ENCODE data around the gene CIAO1. TPM values are rescaled to one million over a fixed set of nuclear protein-coding genes. Genes with fewer than 3 reads are reported as not detected.
A peak's percentile ranks its signal among the peaks of the same experiment; 100 is the strongest.
"Not testable (repeated sequence)": the region's sequence is repeated elsewhere in the genome, so short reads cannot be mapped to it uniquely, and the experiment has no call there.

CIAO1 gene
- total RNA-seq, 1 donor from 2014 or later = 96.7 TPM

DNA sequence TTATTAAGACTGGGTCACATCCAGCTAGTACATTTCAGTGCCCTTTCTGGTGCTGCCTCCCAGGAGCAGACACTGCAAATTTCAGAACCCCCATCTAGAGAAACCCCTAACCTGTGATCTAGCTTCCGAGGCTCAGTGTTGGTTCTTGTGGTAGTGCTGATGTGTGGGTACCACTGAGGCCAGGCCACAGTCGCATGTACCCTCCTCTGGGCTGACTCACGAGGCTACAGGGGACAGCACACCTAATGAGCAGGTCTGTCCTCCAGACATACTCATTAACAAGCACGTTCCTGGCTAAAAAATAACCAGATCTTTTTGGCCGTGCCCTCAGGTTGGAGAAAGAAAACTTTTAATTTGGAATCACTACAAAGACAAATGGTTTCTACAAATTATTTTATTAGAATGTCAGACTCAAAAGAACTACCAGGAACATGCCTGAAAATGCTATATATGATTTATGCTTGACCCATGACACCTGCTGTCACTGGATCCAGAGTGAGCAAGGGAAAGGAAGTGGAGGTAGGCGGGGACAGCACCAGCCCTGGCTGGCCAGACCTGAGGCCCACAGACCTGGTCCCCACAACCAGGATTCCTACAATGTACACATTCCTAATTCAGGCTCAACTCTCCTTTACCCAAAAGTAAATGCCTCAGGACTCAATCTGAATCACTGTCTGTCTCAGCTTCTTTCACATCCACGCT lies 8.5 kb downstream of the CIAO1 start:
- no peak for DNase-seq (ENCODE audit: low read depth, low spot score)

GRCh38 chr2:96276787-96277499 lies 10.9 kb downstream of the CIAO1 start:
- no peak for DNase-seq (ENCODE audit: low read depth, low spot score)

GRCh38 chr2:96287273-96287856 lies 21.3 kb downstream of the CIAO1 start:
- DNase-seq (ENCODE audit: low read depth, low spot score) = no peak

DNA sequence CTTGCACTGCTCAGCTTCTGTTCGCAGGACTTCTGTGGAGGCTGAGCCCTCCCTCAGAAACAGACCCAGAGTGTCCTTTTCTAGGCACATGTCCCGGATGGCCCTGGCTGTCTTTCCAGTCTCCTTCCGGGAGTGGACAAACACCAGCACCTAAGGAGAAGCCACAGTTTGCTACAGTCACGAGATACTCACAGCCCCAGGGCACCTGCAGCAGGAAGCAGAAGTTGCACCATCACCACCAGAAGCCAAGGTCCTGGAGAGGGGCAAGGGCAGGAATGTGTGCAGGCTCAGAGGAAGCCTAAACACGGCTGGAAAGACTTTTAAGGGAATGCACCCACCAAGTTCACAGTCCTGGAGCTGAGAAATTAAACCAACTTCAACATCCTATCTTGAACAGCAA lies 25.7 kb downstream of the CIAO1 start:
- DNase-seq (ENCODE audit: low read depth, low spot score) = no peak

- not testable (repeated sequence) for DNase-seq (ENCODE audit: low read depth, low spot score)
Measured at GRCh38 chr2:96294271-96294670, 28.2 kb downstream of the CIAO1 start.

GRCh38 chr2:96296925-96297324 lies 30.9 kb downstream of the CIAO1 start:
- DNase-seq (ENCODE audit: low read depth, low spot score) = no peak

DNA sequence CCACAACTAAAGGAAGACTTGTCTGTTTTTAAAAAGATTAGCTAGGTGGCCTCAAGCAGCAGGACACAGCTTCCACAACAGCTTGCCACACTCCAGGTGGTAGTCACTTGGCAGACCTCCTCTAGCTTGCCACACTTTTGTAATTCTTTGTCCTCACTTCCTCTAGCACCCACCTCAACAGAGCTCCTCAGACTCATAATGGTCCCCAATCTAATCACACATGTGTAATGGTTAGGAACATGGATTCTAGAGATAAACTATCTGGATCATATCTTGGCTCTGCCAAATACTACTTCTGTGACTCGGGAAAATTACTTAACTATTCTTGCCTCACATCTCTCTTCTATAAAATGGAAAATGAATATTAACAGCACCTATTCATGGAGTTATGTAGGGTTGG lies 35.8 kb downstream of the CIAO1 start:
- DNase-seq (ENCODE audit: low read depth, low spot score) = no peak

GRCh38 chr2:96304606-96305005 lies 38.6 kb downstream of the CIAO1 start:
- no peak for DNase-seq (ENCODE audit: low read depth, low spot score)

DNA sequence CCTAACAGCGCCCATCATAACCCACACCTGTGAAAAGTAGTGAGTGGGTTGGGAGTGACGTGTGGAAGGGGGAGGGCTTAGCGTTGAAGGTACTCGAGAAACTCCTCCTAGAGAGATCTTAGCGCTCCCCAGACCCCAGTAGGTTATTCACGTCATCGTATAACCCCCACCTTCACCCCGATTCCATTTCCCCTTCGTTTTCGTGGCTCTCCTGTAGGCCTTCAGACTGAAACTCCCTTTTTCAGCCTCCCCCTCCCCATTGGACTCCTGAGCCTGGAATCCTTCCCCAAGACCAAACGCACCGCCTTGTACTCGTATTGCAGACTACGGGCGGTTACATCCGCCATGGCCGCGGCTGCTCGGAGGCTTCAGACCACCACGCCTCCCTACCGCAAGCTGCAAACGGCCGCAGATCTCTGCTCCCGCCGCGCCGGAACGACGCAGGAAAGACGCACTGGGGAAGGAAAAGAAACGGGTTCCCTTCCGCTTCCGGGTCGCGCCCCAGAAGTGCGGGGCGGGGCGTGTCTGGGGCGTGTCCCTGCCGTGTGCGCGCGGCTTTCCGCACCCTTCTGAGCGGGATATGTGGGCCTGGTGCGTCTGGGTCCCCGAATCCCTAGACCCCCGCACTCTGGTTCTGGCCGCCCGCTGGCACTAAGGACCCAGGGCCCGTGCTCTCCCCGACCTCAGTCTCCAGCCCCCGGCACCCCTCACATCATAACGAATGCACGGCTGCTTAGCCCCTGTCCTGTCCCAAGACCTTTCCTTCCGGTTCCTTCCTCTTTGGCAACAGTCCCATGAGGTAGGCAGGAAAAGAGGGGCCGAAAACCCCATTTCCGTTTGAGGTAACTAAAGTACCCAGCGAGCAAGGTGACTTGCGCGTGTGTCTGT lies 39.3 kb downstream of the CIAO1 start, which contains the start of gene SNRNP200:
Gene SNRNP200, minus strand, starts transcription at position 456 of the 888 bp plus-strand sequence. Its CDS starts 109 bp downstream, at position 347.
- DNase-seq (ENCODE audit: low read depth, low spot score) = peak; percentile 15

DNA sequence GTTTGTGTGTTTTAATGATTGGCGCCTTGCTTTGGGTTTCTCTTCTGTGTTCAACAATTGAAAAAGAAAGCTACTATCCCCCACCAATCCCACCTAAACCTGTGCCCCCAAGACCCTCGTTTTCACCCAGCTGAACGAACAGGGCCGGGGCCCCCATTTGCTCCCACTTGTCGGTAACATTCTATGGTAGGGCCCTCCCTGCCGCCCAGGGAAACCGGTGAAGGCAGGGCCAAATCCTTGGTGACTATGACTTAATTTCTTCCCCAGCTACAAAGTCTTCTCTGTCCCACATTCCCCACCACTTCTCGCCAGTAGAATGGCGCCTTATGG lies 39.9 kb downstream of the CIAO1 start:
- DNase-seq (ENCODE audit: low read depth, low spot score) = no peak

DNA sequence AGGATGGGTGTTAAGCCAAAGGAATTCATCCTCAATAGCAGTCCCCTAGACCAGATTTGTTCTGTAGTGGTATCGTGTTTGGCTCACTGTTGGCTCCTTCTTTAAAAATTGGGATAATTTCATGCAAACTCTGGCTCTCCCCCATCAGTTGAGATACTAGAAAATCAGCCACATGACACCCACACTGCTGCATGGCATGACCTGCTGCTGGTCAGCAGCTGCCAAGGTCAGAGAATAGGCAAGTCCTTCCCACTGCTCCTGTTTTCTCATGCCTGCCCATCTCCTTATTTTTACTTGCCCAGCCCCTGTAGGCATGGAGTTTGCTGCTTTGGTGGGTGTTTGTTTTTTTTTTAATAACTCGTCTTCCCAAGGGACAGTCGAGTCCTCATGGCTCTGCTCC lies 40.3 kb downstream of the CIAO1 start:
- no peak for DNase-seq (ENCODE audit: low read depth, low spot score)

- DNase-seq (ENCODE audit: low read depth, low spot score) = no peak
Measured at GRCh38 chr2:96308248-96308647, 42.2 kb downstream of the CIAO1 start.

GRCh38 chr2:96315005-96315399 lies 49.0 kb downstream of the CIAO1 start:
- DNase-seq (ENCODE audit: low read depth, low spot score) = no peak

DNA sequence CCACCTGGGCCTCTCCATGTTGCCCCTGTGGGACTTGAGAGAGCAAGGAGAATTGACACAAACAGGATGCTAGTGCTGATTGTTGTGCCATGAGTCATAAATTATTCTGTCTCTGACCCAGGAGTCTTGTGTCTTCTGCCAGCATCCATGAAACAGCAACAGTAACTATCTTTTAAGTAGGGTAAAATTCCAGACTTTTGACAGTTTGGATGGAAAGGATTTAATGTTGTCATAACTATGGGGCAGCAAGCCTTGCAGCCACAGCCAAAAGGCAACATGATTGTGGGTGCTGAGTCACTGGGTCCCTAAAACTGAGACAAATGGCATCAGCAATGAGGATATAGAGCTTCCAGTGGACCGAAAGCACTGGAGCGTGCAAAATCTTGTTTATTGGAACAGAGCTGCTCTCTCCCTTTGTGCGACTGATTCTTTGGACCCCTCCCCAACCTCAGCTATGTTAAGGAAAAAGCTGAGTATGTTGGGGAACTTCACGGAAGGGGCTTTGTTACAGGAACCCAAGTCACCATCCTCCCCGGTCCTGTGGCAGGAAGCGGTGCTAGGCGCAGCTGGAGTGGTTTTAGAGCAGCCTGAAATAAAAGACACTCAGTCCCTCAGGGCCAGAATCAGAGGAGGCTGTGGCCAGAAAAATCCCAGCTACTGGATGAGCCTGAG lies 49.5 kb downstream of the CIAO1 start:
- no peak for DNase-seq (ENCODE audit: low read depth, low spot score)

DNA sequence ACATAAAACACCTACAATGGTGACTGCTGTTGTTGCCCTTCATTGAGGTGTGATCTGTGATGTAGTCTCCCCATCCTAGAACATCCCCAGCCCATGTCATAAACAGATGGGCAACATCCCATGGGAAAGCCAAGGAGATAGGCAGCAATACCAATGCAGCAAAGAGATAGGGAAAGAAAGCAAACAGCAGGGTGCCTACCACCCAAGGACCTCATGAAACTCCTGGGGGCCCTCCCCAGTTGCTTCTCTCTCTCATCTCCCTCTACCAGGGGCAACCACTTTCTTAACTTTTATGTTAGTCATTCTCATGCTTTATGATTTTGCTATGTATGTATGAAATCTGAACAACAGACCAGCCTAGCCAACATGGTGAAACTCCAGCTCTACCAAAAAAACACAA lies 51.0 kb downstream of the CIAO1 start:
- no peak for DNase-seq (ENCODE audit: low read depth, low spot score)

- no peak for DNase-seq (ENCODE audit: low read depth, low spot score)
Measured at GRCh38 chr2:96317584-96317997, 51.6 kb downstream of the CIAO1 start.

DNA sequence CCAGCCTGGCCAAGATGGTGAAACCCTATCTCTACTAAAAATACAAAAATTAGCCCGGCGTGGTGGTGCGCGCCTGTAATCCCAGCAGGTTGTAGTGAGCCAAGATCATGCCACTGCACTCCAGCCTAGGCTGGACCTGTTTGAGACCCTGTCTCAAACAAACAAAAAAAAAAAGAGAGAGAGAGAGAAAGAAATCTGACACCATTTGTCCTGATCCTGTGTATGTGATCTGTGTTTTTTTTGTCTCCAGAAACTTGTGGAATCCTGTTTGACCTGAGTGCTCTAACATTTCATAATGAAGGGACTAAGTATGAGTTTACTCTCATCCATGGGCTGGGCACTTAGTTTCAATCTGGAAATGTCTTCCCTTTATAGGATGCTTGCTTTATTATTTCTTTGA lies 52.7 kb downstream of the CIAO1 start:
- DNase-seq (ENCODE audit: low read depth, low spot score) = no peak

- DNase-seq (ENCODE audit: low read depth, low spot score) = no peak
Measured at GRCh38 chr2:96319396-96319795, 53.4 kb downstream of the CIAO1 start.

GRCh38 chr2:96320326-96320725 lies 54.3 kb downstream of the CIAO1 start:
- no peak for DNase-seq (ENCODE audit: low read depth, low spot score)

DNA sequence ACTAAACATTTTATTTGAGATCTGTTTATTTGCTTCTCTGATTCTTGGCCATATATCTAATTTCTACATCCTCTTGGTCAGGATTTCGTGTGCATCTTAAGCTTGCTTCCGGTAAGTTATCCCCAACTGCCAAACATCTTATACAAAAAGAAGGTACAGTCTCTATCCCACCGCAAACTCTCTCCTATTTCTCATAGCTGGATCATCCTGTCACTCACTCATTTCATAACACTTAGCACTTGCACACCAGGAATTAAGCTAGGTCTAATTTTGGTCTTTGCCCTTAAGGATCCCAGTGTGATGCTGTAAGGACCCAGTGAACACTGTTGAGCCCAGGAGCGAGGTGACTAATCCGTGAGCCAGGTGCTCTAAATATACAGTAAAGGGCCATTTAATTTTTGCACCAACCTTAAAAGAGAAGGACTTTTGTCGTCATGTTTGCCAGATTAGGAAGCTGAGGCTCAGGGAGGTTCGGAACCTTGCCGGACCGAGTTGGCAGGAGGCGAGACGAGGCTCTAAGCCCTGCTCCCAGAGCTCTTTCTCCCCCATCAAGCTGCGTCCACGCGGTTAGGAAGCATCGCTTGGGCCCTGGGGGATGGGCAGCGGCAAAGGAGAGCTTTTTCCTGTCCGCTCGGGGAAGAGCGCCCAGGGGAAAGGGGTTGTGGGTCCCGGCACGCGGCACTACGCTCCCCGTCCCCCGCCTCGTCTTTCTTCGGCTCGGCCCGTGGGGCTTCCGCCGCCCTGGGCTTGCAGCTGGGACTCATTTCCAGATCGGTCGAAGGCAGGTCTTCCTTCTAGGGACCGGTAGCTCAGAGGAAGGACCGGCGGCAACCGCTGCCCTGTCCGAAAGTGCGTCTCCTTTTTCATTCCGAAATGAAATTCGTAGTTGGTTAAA lies 55.0 kb downstream of the CIAO1 start:
- DNase-seq (ENCODE audit: low read depth, low spot score) = no peak

All from pulmonary artery endothelial cell (primary cell).